ENCODE measurements around the gene M1AP.

DNA sequence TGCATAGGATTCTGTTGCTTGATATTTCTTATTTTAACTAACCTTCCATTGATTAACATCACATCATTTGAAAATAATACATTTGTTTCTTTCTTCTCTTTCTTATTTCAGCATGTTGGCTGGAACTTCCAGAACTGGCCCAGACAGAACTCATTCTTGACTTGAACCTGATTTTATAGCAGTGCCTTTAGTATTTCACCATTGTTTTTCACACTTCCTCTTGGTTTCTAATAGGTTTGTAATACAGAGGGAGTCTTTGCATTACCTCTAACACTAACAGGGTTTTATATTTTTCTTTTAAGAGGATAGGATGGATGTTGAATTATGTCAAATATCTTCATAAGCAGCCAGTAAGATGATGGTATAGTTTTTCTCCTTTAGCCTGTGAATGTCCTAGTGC, 45.1 kb upstream of the M1AP start:
- TF ChIP-seq POLR2A (IDR thresholded peaks at IDR 0.05) = no peak
- TF ChIP-seq CTCF (IDR thresholded peaks at IDR 0.05) = no peak

All from heart left ventricle (tissue), 13 donors.